HG03135 (cell line): ENCODE measurements around the gene EXOC3L4.

Source experiments
- ATAC-seq: cut with Tn5 transposase; IDR thresholded peaks from one replicate; pipeline ENCODE4 v1.9.1; 2021; ENCODE audit warnings: mild to moderate bottlenecking, moderate library complexity; ENCODE audit not compliant: unreplicated experiment

Gene EXOC3L4

GRCh38 chr14:103089386-103090335, 4.9 kb upstream of the EXOC3L4 start:
- no peak for ATAC-seq

GRCh38 chr14:103090481-103091020, 4.0 kb upstream of the EXOC3L4 start:
- no peak for ATAC-seq

GRCh38 chr14:103091041-103091882, 3.3 kb upstream of the EXOC3L4 start:
- no peak for ATAC-seq

- ATAC-seq, result no peak
These were observed 2.7 kb upstream of the EXOC3L4 start for GRCh38 chr14:103091883-103092222.

GRCh38 chr14:103093856-103094405, 594 bp upstream of the EXOC3L4 start:
- ATAC-seq, result no peak

- no peak for ATAC-seq
These were observed 769 bp downstream of the EXOC3L4 start for GRCh38 chr14:103095210-103095778.

- ATAC-seq, result no peak
These were observed 1.9 kb downstream of the EXOC3L4 start for GRCh38 chr14:103096387-103096786.

GRCh38 chr14:103097244-103097993, 2.9 kb downstream of the EXOC3L4 start:
- no peak for ATAC-seq

- no peak for ATAC-seq
These were observed 3.8 kb downstream of the EXOC3L4 start for GRCh38 chr14:103097994-103098957.

- ATAC-seq, result no peak
These were observed 4.7 kb downstream of the EXOC3L4 start for GRCh38 chr14:103099081-103099732.

GRCh38 chr14:103099733-103100280, 5.3 kb downstream of the EXOC3L4 start:
- ATAC-seq, result no peak

GRCh38 chr14:103100281-103101121, 6.0 kb downstream of the EXOC3L4 start:
- no peak for ATAC-seq

- ATAC-seq, result no peak
These were observed 6.9 kb downstream of the EXOC3L4 start for GRCh38 chr14:103101257-103101962.

- ATAC-seq, result no peak
These were observed 7.6 kb downstream of the EXOC3L4 start for GRCh38 chr14:103101963-103102688.

- no peak for ATAC-seq
These were observed 8.2 kb downstream of the EXOC3L4 start for GRCh38 chr14:103102689-103103260.
